Measurements from ENCODE around the gene ABCC10.
A peak's percentile ranks its signal among the peaks of the same experiment; 100 is the strongest.
"Not testable (repeated sequence)": the region's sequence is repeated elsewhere in the genome, so short reads cannot be mapped to it uniquely, and the experiment has no call there.

The ABCC10 gene

GRCh38 chr6:43475516-43475915 lies 48.2 kb downstream of the ABCC10 start:
- DNase-seq = no peak

GRCh38 chr6:43476746-43477145 lies 49.4 kb downstream of the ABCC10 start:
- no peak for DNase-seq

GRCh38 chr6:43477235-43478007 lies 50.1 kb downstream of the ABCC10 start, which contains the start of gene TJAP1:
TJAP1 (plus strand) TSS chr6:43477570; CDS start chr6:43499002, 21,432 bp downstream.
- peak; percentile 41 to 84 for DNase-seq

GRCh38 chr6:43478008-43478372 lies 50.6 kb downstream of the ABCC10 start:
- no peak for DNase-seq

- no peak for DNase-seq
Measured at GRCh38 chr6:43481075-43481474, 53.7 kb downstream of the ABCC10 start.

- DNase-seq = no peak
Measured at GRCh38 chr6:43481591-43482236, 54.4 kb downstream of the ABCC10 start.

- DNase-seq = no peak
Measured at GRCh38 chr6:43488667-43489276, 61.4 kb downstream of the ABCC10 start.

GRCh38 chr6:43489277-43490072 lies 62.1 kb downstream of the ABCC10 start:
- no peak for DNase-seq

- no peak for DNase-seq
Measured at GRCh38 chr6:43490523-43490939, 63.2 kb downstream of the ABCC10 start.

- DNase-seq = no peak
Measured at GRCh38 chr6:43491750-43492661, 64.7 kb downstream of the ABCC10 start.

GRCh38 chr6:43492673-43493072 lies 65.3 kb downstream of the ABCC10 start:
- no peak for DNase-seq

GRCh38 chr6:43493230-43493629 lies 65.9 kb downstream of the ABCC10 start:
- no peak for DNase-seq

- no peak for DNase-seq
Measured at GRCh38 chr6:43493833-43494232, 66.5 kb downstream of the ABCC10 start.

GRCh38 chr6:43494321-43494720 lies 67.0 kb downstream of the ABCC10 start:
- DNase-seq = no peak

GRCh38 chr6:43494766-43495165 lies 67.4 kb downstream of the ABCC10 start:
- DNase-seq = no peak

- no peak for DNase-seq
Measured at GRCh38 chr6:43495409-43495941, 68.1 kb downstream of the ABCC10 start.

- DNase-seq = no peak
Measured at GRCh38 chr6:43496370-43497128, 69.2 kb downstream of the ABCC10 start.

GRCh38 chr6:43497129-43497396 lies 69.7 kb downstream of the ABCC10 start:
- DNase-seq = no peak

- no peak for DNase-seq
Measured at GRCh38 chr6:43497689-43498088, 70.3 kb downstream of the ABCC10 start.

- not testable (repeated sequence) for DNase-seq
Measured at GRCh38 chr6:43498291-43498690, 71.0 kb downstream of the ABCC10 start.
